NCI-H2227 treated with DMSO at 0.1 percent for 48 hours (cell line): ENCODE measurements around the gene TMEM82.

Experiments used
- DNase-seq: peaks from one replicate; lab custom pipeline; 2025; lab: John Stamatoyannopoulos, UW

The TMEM82 gene

GRCh38 chr1:15736038-15736891 lies 6.0 kb upstream of the TMEM82 start, which contains the start of gene SLC25A34:
Gene SLC25A34, plus strand, starts transcription at chr1:15736258. Its CDS starts 228 bp downstream, at chr1:15736486.
- DNase-seq: no peak

DNA sequence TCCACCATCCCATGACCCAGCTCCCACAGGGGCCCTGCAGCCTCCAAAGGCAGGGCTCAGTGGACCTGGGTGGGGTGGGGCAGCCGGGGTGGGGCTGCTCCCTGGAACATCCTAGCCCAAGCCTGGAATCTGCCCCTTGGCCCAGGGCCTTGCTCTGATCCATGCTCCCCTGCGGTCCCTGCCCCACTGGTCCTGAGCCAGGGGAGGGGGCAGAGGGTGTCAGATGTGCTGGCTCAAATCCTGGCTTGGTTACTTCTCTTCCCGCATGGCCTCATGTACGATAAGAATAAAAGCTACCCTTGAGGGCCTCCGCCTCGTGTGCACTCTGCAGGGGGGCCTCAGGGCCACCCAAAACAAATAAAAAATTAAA lies 5.4 kb upstream of the TMEM82 start:
- no peak for DNase-seq

DNA sequence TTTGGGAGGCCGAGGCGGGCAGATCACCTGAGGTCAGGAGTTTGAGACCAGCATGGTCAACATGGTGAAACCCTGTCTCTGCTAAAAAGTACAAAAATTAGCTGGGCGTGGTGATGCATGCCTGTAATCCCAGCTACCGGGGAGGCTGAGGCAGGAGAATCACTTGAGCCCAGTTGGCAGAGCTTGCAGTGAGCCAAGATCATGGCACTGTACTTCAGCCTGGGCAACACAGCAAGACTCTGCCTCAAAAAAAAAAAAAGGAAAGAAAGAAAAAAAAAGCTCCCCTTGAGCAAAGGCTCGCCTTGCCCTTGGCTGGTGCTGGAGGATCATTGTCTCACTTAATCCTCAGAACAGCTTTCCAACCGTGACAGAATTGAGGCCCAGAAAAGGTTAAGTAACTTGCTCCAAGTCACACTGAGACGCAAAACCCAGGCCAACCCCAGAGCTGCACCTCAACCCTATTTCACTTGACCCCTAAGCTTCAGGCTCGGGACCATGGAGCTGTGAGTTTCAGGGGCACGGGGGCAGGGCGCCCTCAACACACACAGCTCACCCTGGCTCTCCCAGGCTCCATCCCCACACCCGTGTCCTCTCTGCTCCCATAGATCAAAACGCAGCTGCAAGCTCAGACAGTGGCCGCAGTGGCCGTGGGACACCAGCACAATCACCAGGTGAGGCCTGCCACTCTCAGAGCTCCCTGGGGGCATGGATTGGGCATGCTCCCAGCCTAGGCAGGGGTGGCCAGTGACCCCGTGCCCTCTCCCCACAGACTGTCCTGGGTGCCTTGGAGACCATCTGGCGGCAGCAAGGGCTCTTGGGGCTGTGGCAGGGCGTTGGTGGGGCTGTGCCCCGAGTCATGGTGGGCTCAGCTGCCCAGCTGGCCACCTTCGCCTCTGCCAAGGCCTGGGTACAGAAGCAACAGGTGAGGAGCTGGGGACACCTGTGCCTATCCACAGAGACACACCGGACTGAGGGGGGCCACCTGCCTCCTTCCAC lies 4.7 kb upstream of the TMEM82 start:
- DNase-seq: no peak

- no peak for DNase-seq
These were observed 3.7 kb upstream of the TMEM82 start for GRCh38 chr1:15738416-15739113.

DNA sequence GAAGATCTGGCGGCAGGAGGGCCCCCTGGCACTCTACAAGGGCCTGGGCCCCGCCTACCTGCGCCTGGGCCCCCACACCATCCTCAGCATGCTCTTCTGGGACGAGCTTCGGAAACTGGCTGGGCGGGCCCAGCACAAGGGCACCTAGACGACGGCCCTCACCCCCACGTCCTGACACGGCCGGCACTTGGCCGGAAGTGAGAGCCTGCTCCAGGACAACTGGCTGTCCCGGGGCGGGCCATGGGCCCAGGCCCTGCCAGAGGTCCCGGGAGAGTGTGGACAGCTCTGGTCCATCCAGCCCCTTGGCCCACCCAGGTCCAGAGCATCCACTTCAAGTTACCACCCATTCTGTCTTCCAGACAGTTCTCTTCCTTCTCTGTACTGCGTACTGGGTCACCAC lies 3.0 kb upstream of the TMEM82 start:
- DNase-seq: no peak

- DNase-seq: no peak
These were observed 2.6 kb upstream of the TMEM82 start for GRCh38 chr1:15739745-15740144.

DNA sequence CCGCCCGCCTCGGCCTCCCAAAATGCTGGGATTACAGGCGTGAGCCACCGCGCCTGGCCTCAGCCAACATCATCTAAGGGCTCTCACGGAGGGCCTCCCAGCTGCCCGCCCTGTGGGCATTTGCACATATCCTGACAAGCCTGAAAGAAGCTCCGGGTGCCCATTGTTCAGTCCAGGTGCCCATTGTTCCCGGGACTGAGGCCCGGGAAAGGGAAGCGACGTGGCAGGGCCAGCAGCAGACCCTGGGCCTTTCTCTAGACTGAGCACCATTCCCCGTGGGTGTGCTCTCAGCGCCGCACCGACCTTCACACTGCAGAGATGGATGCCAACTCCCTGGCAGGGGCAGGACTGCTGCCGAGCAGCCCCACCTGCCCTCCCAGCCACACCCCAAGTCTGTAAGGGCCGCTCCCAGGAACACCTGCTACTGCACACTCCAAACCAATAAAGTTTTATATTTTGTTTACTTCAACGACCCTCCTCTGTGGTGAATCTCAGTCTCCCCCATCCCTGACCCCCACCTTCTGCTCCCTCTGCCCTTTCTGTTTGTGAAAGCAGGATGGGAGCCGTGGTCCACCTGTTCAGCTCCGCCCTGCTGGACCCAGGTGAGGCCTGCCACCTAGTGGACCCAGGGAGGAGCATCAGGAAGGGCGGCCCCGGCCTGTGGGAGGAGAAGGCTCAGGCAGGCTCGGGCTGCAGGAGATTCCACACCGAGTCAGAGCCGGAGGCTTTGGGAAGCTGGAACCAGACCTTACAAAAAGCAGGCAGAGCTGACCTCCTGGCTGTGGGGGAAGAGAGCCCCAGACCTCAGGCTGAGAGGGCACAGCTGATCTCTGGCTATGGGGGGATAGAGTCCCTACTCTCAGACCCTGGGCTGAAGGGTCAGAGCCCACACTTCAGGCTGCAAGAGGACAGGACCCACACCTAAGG lies 1.1 kb upstream of the TMEM82 start:
- DNase-seq: peak; percentile 64

DNA sequence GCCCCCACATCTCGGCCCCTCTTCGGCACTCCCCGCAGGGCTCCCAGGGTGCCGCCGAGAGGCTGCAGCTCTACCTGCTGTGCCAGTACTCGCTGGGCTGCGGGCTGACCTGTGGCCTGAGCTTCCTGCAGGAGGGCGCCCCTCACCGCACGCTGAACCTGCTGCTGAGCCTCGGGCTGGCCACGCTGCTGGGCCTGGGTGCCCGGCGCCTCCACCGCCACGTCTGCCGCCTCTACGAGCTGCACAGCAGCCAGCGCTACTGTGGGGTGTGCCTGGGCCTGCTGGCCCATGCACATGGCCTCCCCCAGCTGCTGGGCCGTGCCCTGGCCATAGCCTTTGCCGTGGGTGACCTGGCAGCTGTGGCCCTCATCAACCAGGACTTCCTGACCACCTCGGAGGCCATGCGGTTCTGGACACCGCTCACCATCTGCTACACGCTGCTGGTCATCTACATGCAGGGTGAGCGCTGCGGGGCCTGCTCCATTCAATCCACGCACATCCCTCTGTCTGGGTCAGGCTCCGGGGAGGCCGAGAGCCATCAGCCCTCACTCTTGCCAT lies 1.9 kb downstream of the TMEM82 start:
- no peak for DNase-seq

GRCh38 chr1:15747378-15747777 lies 5.1 kb downstream of the TMEM82 start:
- no peak for DNase-seq

GRCh38 chr1:15748264-15748663 lies 6.0 kb downstream of the TMEM82 start:
- no peak for DNase-seq

- DNase-seq: no peak
These were observed 6.5 kb downstream of the TMEM82 start for GRCh38 chr1:15748690-15749398.

- DNase-seq: no peak
These were observed 7.3 kb downstream of the TMEM82 start for GRCh38 chr1:15749399-15750291.

GRCh38 chr1:15750924-15751323 lies 8.6 kb downstream of the TMEM82 start:
- DNase-seq: no peak

GRCh38 chr1:15751717-15752116 lies 9.4 kb downstream of the TMEM82 start:
- no peak for DNase-seq

DNA sequence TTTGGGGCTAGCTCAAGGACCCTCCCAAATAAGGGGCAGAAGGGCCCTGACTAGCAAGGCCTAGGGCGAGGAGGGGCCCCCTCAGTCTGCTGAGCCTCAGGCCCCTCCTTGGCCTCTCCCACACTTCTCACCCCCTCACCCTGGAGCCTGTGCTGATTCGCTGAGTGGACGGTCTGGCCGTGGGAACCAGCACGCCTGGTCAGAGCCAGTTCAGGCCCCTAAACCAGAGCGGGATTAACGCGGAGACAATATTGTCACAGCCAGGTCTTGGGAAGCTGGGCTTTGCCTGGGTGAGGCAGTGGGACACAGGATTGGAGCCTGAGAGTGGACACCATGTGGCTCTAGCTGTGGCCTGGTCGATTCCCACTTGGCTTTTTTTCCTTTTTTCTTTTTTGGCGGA lies 11.5 kb downstream of the TMEM82 start:
- no peak for DNase-seq

- no peak for DNase-seq
These were observed 12.8 kb downstream of the TMEM82 start for GRCh38 chr1:15755021-15755645.

DNA sequence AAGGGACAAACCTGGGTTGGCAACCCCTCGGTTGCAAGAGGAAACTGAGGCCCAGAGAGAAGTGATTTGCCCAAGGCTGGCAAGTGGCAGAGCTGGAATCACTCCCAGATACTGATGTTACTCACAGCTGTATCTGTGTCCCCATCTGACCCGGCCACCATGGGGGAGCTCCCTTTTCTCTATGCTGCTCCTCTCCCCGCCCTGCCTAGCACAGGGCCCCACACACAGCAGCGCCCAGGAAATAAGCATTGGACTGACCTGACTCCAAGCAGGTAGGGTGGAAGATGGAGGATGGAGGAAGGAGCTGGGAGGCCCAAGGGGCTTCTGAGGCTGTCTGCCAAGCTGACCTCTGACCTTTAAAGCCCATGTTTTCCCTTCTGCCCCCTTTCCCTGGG lies 13.3 kb downstream of the TMEM82 start:
- no peak for DNase-seq

DNA sequence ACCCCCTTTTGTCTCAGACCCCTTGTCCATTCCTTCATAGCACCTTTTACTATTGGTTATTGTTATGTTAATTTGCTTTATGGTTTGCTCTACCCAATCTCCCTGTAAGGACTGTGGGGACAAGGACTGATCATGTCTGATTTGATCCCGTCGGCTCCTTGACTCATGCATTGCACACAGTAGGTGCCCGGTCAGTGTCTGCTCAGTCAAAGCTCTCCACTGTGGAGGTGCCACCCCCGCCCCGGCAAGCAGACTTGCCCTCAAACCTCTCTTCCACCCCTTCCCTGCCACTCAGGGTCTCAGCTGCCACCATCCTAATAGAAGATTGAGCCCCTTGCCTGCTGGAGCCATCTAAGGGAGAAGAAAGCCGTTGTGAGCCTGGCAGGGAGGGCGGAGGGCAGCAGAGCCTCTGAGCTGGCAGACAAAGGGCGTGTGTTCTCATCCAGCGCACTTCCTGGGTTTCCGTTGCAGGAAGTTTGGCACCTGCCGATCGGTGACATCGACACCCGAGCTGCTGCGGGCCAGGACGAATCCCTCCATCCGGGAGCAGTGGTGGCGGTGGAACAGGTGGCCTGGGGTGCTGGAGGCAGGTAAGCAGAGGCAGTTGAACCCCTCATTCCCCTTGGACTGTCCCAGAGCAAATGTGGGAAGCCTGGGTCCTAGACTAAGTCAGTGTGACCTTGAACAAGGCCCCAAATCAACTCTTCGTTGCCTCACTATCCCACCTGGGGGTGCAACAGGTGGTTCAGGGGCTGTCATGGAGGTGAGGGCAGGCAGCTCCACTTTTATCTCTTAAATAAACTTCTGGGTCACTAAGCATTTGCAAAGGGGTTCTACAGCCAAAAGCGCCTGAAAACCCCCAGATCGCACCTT lies 14.1 kb downstream of the TMEM82 start:
- DNase-seq: no peak
